Psoas muscle (tissue), 8 donors: ENCODE measurements around the gene CLCN1. TPM values are rescaled to one million over a fixed set of nuclear protein-coding genes. Genes with fewer than 3 reads are reported as not detected.

Experiments
- ATAC-seq, 4 donors: fragments of 200-7000 bp; cut with Tn5 transposase; one replicate each; pipeline ENCODE4 v1.9.1; 2020; ENCODE audit warnings: moderate library complexity in 3 of 4, mild to moderate bottlenecking in 2 of 4
- DNase-seq, 2 donors: peaks; one replicate each; pipeline ENCODE4 v3.0.0-alpha.2; 2020
- H3K27ac ChIP-seq: fragments of 200-600 bp; one replicate; pipeline ENCODE4 v1.8.0; 2022
- H3K27me3 ChIP-seq, 3 donors: fragments of 200-600 bp in 1 of 3; one replicate each; pipeline versions ENCODE4 v1.6.1 to v1.8.0; 2013 to 2022; ENCODE audit warnings: low read length in 2 of 3, mild to moderate bottlenecking in 2 of 3, moderate library complexity in 1 of 3; ENCODE audit not compliant: insufficient read depth in 3 of 3
- H3K36me3 ChIP-seq, 2 donors: fragments of 200-600 bp in 1 of 2; one replicate each; pipeline versions ENCODE4 v1.6.1 to v1.8.0; 2013 to 2022; ENCODE audit warnings: low read depth in 1 of 2, mild to moderate bottlenecking in 1 of 2, moderate library complexity in 1 of 2; ENCODE audit not compliant: insufficient read depth in 1 of 2
- H3K4me1 ChIP-seq: fragments of 200-600 bp; one replicate; pipeline ENCODE4 v1.8.0; 2022
- H3K4me3 ChIP-seq: fragments of 200-600 bp; one replicate; pipeline ENCODE4 v1.8.0; 2022; ENCODE audit warnings: mild to moderate bottlenecking
- H3K9me3 ChIP-seq: fragments of 200-600 bp; one replicate; pipeline ENCODE4 v1.8.0; 2022
- CTCF ChIP-seq: fragments of 200-600 bp; IDR thresholded peaks from one replicate; pipeline ENCODE4 v1.8.0; 2022; ENCODE audit warnings: antibody characterized with exemption
- whole genome bisulfite sequencing, 3 donors: extraction: QIAGEN DNeasy Blood & Tissue Kit; methylation state at CpG; one replicate each; pipeline versions ENCODE4 v1.1.6 to v1.1.7; 2013; 5-methylcytosine and 5-hydroxymethylcytosine counted together
- intact Hi-C, 2 donors: fragments of 100-400 bp; cut with DNase I; formaldehyde crosslinking; loops; one replicate each; pipeline versions ENCODE4 v1.11.0 to v1.14.2; 2022
- polyA plus RNA-seq, 3 donors: library from polyadenylated mRNA; stranded (reverse); fragments of 200-250 nt; gene quantifications; one replicate each; pipeline ENCODE4 v1.2.3, GENCODE V29; 2013
- total RNA-seq, 4 donors: library from RNA; stranded (reverse); fragmentation: NEBNext Ultra II Directional in 2 of 4; extraction: Animal tissue kit (Norgen Biotek cat#: 25700) in 2 of 4; gene quantifications; one replicate each; pipeline versions ENCODE4 v1.2.1 to v1.2.4, GENCODE V29; 2021 to 2023
- donor health status: healthy with polysubstance abuse.
- donor health status: DM: no; HTN: no; CAD: no; lungs with moderate emphysema.
- donor health status: Bipolar disorder and iron deficiency.
- donor health status: healthy.
- donor health status: DM: yes; HTN: yes; CAD: no.
- donor health status: DM: no; HTN: no; CAD: no.
- donor health status: DM: no; HTN: no; CAD: no.
- donor health status: DM: yes; HTN: yes; CAD: no.

The CLCN1 gene
- total and polyA plus RNA-seq, 7 donors: 0.73 to 10.9 (median 3.6) TPM

- TF ChIP-seq CTCF: no peak
- ATAC-seq (no peak), DNase-seq (no peak)
- 82 to 91% (median 85%) methylated on average over 23 of the region's 23 CpGs for WGBS, 3 donors
- intact Hi-C loops: no loop called here
- no peaks in the 10 kb centered on the region for H3K9me3 ChIP-seq
- peaks cover 22 to 78% of the 10 kb centered on the region in 2 donors for H3K36me3 ChIP-seq
- H3K27me3 ChIP-seq: no peaks in the 10 kb centered on the region
- no peak overlapping the region for H3K4me3 ChIP-seq
- H3K27ac ChIP-seq: no peak overlapping the region
- H3K4me1 ChIP-seq: peaks cover 52% of the 10 kb centered on the region
Observed at GRCh38 chr7:143387156-143387975, 71.5 kb downstream of the CLCN1 start.

GRCh38 chr7:143388051-143388450 lies 72.1 kb downstream of the CLCN1 start:
- H3K4me1 ChIP-seq: peaks cover 46% of the 10 kb centered on the region
- peaks cover 16 to 79% of the 10 kb centered on the region in 2 donors for H3K36me3 ChIP-seq
- H3K27ac ChIP-seq: no peak overlapping the region
- WGBS, 3 donors: 66 to 77% (median 72%) methylated on average over 10 of the region's 10 CpGs
- no peaks in the 10 kb centered on the region for H3K27me3 ChIP-seq
- no peak overlapping the region for H3K4me3 ChIP-seq
- H3K9me3 ChIP-seq: no peaks in the 10 kb centered on the region
- no peak for TF ChIP-seq CTCF
- no peak for ATAC-seq
- intact Hi-C loops: no loop called here
- no peak for DNase-seq

GRCh38 chr7:143388491-143389101 lies 72.7 kb downstream of the CLCN1 start:
- no peak for DNase-seq
- Histone ChIP-seq H3K27me3 (no peaks in the 10 kb centered on the region), H3K9me3 (no peaks in the 10 kb centered on the region), H3K36me3 (peaks cover 14 to 80% of the 10 kb centered on the region in 2 donors), H3K4me3 (no peak overlapping the region), H3K27ac (no peak overlapping the region), H3K4me1 (peaks cover 41% of the 10 kb centered on the region)
- no peak for ATAC-seq
- no peak for TF ChIP-seq CTCF
- WGBS, 3 donors: 70 to 86% (median 80%) methylated on average over 28 of the region's 28 CpGs
- intact Hi-C loops: no loop called here

- no peak for TF ChIP-seq CTCF
Observed at GRCh38 chr7:143389316-143390103, 73.6 kb downstream of the CLCN1 start.

More at GRCh38 chr7:143389316-143390103, 73.6 kb downstream of the CLCN1 start:
- no peaks in the 10 kb centered on the region for H3K27me3 ChIP-seq
- ATAC-seq: no peak
- peaks cover 13 to 80% of the 10 kb centered on the region in 2 donors for H3K36me3 ChIP-seq
- H3K9me3 ChIP-seq: no peaks in the 10 kb centered on the region
- DNase-seq: no peak
- WGBS, 3 donors: 83 to 87% (median 86%) methylated on average over 15 of the region's 15 CpGs
- intact Hi-C loops: no loop called here
- no peak overlapping the region for H3K4me3 ChIP-seq
- H3K27ac ChIP-seq: no peak overlapping the region
- H3K4me1 ChIP-seq: peaks cover 32% of the 10 kb centered on the region
